Measurements from ENCODE around the gene CHD5. TPM values are rescaled to one million over a fixed set of nuclear protein-coding genes. Genes with fewer than 3 reads are reported as not detected.
"Not testable (repeated sequence)": the region's sequence is repeated elsewhere in the genome, so short reads cannot be mapped to it uniquely, and the experiment has no call there.

The CHD5 gene
- total RNA-seq, result 0.08 TPM

DNA sequence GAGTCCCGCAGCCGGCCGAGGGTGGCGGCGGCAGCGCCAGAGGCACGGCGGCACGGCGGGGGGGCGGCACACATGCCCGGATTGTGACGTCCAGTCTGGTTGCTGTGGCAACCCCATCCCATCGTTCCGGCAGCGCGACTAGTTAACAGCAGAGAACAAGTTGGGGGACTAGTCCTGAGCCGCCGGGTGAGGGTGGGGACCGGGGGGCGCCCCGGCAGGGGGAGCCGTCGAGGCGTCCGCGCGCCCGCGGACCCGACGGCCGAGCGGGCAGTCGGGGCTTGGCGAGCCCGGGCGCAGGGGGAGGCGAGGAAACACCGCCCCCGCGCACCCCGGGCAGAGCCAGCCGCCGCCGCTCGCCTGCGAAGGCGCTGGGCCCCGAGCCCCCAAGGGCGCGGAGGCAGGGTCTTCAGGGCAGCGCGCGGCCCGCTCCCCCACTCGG lies at the start of gene CHD5:
Gene CHD5 (minus strand): TSS at position 54 of the 439 bp plus-strand sequence. CDS start 298 bp downstream, outside the sequence.
- DNase-seq (ENCODE audit: low spot score) (no peak), ATAC-seq (no peak)

DNA sequence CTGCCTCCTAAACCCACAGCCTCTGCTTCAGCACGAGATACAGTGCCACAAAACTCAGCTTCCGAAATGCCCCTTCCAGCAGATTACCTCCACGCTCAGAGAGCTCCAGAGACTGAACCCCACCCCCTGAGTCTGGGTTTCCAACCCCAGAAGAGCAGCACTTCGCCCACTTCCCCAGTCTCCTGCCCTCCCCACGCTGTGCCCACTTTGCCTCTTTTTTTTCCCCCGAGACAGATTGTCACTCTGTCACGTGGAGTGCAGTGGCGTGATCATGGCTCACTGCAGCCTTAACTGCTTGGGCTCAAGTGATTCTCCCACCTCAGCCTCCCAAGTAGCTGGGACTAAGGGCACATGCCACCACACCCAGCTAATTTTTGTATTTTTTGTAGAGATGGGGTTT lies 45.5 kb upstream of the CHD5 start:
- ATAC-seq (no peak), DNase-seq (ENCODE audit: low spot score) (no peak)

DNA sequence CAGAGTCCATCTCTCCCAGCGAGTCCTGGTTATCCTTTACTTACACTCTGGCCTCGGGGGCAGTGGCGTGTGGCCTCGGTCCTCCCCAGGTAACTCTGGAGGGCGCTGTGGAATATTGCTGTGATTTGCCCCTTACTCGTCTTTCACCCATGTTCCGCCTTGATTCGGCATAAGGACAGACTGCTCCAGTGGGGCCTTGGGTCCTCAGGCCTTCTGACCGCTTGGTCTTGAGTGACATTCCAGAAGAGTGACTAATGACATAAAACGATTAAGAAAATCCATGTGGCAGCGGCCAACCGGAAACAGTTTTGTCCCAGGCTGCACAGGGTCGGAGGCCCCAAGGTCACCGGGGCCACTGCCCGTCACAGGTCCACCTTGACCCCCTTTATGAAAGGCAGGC lies 44.6 kb upstream of the CHD5 start:
- peak; percentile 24 for ATAC-seq

DNA sequence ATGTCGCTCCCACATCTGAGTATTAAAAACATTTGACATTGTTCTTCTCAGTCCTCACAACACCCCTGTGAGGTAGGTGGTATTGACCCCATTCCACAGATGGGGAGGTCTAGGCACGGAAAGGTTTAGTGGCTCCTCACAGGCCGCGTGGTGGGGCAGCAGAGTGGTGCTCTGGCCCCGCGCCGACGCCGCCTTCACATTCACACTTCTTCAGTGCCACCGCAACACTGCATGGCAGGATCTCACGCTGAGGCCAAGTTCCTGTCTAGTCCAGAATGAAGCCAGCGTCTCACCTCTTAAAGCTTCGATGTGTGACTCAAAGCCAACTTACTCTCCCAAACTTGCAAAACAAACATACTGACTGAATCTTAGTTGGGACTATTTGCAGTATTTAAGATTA lies 43.5 kb upstream of the CHD5 start:
- DNase-seq (ENCODE audit: low spot score), result no peak
- no peak for ATAC-seq

More for the DNA sequence above, 44.6 kb upstream of the CHD5 start:
- DNase-seq (ENCODE audit: low spot score), result no peak

DNA sequence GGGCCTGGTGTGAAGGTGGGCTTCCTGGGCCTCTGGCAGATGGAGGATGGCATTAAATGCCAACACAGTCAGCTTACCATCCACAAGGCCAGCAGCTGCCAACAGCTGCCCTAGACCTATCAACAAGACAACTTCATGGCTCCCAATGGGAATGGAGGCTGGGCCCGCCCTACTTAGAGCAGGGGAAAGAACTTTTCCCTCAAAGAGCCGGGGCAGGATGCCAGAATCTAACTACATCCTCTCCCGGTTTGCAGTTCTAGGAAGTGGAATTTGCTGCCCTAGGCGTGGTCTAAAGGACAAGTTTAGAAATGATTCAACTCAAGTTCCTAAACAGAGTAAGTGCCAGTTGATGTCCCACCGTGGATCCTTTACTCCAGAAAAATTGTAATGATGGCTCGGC lies 42.5 kb upstream of the CHD5 start:
- DNase-seq (ENCODE audit: low spot score), result no peak
- ATAC-seq, result peak; percentile 28

DNA sequence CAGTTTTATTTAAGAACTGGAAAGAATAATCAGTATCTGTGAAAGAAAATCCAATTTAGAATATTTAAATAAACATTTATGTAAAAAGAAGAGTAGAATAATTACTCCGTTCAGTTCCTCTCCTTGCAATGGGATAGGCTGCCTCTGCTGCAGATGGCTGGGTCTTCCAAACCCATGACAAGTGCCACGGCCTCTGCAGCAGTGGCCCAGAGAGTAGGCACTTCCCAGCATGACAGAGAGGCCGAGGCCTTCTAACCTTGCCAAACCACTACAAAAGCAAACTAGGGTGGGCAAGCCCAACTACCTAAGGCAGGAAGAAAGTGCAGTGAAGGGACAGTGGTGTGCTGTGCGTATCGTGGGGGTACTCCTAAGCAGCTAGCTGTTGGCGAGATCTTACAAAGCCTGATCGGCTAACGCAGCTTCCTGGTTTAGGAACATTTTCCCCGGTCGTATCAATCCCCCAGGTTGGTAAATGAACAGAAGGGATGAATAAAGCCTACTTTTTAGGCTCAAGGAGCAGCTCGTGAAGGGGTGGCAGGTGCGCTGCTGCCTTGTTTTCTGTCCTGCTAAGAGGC lies 41.2 kb upstream of the CHD5 start:
- DNase-seq (ENCODE audit: low spot score) (no peak), ATAC-seq (no peak)

DNA sequence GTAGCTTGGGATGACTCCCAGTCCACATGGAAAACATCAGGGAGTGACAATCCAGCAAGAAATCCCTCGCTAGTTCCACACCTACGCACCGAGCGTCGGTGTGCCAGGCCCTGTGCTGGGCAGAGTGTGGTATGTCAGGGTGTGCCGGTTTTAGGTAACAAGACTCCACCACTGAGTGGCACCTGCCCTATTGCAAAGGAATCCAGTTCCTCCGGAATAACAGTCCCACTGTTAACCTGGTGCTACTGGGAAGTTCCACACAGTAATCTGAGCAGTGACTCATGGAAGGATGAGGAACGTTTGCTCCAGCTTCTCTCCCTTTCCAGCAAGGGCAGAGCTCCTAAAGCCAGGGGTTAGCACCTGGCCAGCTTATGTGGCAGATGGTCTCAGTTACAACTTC lies 40.1 kb upstream of the CHD5 start:
- ATAC-seq (no peak), DNase-seq (ENCODE audit: low spot score) (no peak)

DNA sequence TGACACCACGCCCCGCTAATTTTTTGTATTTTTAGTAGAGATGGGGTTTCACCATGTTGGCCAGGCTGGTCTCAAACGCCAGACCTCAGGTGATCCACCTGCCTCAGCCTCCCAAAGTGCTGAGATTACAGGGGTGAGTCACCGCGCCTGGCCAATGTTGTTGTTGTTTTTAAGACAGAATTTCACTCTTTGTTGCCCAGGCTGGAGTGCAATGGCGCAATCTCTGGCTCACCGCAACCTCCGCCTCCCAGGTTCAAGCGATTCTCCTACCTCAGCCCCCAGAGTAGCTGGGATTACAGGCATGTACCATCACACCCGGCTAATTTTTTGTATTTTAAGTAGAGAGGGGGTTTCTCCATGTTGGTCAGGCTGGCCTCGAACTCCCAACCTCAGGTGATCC lies 39.5 kb upstream of the CHD5 start:
- DNase-seq (ENCODE audit: low spot score); ATAC-seq: not testable (repeated sequence)

DNA sequence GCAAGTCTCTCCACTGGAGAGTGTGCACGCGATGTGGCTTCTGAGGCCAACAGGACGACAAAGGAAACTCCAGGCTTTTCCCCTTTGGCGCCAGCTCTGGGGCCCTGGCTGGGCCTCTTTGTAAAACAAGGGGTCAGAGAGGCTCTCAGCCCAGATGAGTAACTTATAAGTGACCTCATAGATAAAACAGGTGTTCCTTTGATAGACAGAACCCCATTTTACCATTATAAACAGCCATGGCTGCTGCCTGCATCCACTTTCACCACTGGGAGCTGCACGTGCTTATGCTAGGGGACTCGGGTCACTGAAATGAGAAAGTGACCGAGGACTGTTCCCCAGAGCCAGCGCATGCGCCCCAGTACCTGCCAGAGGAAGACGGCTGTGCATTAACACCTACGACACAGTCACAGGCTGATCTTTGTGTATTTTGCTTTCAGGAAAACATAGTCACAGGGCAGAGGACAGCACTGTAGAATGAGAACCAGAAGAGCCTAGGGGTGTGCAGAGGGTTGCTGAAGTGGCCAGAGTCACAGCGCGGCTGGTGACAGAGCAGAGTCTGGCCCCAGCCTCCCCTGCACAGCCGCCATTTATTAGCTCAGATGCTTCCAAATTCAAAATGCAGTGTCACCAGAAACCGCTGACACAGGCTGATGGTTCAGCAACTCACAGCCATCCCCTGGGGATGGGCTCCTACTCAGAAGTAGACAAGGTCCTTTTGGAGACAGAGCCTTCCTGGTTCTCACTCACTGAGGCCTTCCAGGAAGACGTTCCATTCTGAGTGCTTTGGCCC lies 38.4 kb upstream of the CHD5 start:
- DNase-seq (ENCODE audit: low spot score) (no peak), ATAC-seq (no peak)

DNA sequence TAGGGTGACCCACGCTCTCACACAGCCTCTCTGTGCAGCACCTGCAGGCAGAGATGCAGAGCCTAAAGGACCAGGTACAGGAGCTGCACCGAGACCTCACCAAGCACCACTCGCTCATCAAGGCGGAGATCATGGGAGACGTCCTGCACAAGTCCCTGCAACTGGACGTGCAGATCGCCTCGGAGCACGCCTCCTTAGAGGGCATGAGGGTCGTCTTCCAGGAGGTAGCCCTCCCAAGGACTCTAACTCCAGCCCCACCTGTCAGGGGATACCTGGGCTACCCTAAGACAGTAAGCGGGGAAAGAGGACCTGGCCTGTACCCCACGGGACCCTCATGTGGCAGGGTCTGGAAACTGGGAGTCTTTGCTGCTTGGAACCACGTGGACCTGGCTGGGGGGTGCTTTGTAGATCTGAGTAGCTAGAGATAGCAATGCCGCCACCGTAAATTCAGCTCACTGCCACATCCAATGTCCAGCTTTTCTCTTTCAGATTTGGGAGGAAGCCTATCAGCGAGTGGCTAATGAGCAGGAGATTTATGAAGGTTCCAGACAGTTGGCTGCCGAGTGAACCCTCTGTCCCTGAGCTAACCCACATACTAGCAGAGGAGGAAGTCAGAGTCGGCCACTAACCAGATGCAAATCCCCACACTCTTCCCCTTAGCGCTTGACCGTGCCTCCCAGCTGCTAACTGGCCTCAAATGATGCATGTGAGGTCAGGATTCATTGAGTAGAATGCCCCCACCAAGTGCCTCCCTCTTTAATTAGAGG lies 32.3 kb upstream of the CHD5 start:
- DNase-seq (ENCODE audit: low spot score) (no peak), ATAC-seq (no peak)

DNA sequence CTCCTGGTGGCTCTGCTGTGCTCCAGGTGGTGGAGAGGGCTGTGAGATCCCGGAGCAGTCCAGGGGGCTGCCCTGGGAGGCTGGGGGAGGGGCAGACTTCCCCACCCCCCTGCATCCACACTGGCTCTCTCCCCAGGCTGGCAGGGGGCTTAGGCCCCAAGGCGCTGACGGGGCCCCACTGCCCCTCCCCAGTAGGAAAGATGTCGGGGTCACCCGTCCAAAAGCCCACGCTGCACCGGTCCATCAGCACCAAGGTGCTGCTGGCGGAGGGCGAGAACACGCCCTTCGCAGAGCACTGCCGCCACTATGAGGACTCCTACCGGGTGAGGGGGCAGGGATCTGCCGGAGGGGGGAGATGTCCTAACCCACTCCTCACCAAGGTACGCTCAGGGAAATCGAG lies 31.6 kb upstream of the CHD5 start:
- ATAC-seq, result no peak
- DNase-seq (ENCODE audit: low spot score), result no peak

DNA sequence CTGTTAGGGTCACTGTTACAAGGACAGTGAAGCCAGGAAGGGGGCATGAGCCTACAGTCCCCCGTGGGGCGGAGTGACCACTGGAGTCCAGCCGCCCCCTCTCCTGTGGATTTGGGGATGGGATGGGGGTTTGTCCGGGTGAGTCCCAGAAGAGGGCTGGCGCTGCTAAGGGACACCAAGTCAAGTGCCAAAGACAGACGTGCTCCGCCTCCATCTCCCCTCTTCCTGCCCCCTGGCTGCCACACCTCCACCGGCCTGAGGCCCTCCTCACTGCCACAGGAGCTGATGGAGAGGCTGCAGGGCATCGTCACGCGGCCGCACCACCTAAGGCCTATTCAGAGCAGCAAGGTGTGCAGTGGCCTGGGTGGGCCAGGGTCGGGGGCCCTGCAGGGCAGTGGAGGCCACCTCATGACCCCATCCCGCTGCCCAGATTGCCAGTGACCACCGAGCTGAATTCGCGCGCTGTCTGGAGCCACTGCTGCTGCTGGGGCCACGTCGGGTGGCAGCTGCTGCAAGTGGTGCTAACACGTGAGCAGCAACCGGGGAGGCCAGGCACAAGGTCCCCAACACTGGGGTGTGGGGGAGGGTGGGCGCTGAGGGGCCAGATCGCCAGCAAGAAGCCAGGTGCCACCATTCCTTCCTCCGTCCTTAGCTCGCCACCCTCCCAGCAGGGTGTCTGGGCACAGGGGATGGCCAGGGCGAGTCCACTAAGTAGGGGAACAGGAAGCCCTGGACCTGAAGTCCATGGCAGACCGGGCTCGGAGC lies 30.7 kb upstream of the CHD5 start:
- DNase-seq (ENCODE audit: low spot score) (no peak), ATAC-seq (no peak)

DNA sequence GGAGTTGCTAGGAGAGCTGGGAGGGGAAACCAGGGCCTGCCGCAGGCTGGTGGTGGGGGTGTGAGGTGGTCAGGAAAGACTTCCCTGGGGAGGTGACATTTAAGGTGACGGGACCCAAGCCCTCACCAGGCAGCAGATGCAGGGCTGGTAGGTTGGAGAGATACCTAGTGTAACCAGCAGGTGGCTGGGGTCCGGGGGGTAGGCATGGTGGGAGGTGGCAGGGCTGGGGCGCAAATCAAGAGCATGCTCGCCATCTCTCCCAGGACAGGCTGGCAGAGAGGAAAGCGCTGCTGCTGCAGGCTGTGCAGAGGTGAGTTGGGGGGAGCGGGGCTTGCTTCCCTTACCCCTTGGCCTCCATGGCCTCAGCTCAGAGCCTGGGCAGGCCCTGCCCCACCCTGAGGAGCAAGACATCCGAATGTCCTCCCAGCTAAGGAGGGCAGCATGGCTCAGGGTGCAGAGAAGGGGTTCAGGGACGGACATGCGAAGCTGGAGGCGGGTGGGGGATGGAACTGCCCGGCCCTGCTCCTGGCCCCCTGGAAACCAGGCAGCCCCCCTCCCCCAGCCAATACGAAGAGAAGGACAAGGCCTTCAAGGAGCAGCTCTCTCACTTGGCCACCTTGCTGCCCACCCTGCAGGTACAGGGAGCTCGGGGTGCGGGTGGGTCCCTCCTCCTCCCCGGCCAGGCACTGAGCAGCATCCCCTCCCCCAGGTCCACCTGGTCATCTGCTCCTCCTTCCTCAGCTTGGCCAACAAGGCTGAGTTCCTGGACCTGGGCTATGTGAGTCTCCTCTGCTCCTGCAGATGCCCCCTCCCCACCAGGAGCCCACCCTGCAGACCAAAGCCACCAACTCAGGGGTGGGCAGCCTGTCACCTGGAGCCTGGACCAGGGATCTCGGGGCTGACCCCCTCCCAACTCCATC lies 29.8 kb upstream of the CHD5 start:
- no peak for DNase-seq (ENCODE audit: low spot score)
- no peak for ATAC-seq

DNA sequence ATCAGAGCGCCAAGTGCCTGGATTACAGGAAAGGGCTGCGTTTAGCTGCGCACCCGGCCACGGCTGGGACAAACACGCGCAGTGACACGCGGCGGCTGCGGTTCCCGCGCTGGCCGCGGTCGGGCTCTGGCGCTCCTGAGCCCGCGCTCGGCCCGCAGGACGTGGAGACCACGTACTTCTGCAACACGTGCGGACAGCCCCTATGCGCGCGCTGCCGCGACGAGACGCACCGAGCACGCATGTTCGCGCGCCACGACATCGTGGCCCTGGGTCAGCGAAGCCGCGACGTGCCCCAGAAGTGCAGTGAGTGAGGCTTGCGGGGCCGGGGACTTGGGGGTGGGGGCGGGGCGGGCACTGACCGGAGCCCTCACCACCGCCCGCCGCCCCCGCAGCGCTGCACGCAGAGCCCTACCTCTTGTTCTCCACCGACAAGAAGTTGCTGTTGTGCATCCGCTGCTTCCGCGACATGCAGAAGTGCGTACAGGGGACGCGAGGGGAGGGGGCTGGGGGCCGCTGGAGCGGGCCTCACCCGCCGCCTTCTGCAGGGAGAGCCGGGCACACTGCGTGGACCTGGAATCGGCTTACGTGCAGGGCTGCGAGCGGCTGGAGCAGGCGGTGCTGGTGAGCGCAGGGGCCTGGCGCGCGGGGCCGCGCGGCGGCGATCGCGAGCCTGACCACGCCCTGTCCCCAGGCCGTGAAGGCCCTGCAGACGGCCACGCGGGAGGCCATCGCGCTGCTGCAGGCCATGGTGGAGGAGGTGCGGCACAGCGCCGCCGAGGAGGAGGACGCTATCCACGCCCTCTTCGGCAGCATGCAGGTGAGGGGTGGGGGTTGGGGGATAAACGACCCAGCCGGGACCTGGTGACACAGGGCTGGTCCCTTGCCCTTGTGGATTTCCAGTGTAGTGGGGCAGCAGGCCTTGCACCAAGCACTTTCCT lies 28.9 kb upstream of the CHD5 start:
- ATAC-seq (no peak), DNase-seq (ENCODE audit: low spot score) (no peak)

DNA sequence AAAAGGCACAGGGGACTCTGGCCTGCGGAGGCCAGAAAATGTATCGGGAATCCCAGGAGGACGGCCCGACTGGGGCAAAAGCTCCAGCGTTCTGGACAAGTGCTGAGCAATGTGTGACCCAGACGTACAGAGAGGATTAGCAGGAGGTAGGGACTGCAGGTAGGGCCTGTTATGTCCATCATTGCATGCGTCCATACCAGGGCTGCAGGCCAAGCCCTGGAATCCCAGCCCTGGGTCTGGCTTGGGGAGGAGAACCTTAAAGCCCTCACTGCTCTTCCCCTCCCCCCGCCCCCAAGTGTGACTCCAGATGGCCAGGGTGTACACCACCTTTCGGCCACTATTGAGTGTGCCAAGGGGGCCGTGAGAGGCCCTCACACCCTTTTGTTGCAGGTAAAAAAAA lies 27.8 kb upstream of the CHD5 start:
- ATAC-seq (no peak), DNase-seq (ENCODE audit: low spot score) (no peak)

DNA sequence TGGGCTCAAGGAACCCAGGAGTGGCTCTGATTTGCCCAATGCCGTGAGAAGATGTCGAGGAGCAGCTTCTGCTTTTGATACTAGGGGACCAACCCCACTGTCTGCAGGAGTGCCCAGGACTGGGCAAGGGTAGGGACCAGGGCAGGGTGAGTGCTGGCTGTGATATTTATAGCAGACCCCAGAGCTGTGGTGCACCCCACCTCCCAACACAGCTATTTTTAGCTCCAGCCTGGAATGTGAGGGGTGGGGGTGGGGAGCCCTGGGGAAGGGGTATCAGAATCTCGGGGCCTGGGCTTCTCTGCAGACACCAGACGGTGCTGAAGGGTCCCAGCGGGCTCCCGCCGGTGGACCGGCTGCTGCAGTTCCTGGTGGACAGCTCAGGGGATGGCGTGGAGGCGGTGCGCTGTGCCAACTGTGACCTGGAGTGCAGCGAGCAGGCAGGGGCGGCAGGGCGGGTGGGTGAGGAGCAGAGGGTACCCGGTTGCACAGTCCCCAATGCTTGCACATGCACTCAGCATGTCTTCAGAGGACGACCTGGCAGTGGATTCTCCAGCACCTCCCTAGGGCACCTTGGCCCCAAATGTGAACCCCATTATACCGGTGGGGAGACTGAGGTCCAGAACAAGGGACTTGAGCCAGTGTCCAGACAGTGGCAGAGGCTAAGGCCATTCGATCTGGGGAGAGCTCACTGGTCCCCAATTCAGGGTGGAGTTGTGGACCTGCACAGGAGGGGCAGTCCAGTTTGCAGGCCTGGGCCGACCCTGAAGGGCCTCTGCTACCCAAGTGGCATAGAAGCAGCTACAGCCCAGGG lies 27.2 kb upstream of the CHD5 start:
- ATAC-seq (no peak), DNase-seq (ENCODE audit: low spot score) (no peak)

DNA sequence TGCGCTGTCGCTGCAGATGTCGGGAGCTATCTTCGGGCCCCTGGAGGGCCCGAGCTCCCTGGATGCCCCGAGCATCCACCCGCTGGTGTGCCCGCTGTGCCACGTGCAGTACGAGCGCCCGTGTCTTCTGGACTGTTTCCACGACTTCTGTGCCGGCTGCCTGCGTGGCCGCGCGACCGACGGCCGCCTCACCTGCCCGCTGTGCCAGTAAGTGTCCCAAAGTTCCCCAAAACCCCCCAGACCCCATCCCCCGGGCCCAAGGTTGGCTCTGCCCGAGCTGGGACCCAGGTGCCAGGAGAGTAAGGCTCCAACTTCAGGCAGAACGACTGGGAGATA lies 26.4 kb upstream of the CHD5 start:
- no peak for ATAC-seq
- DNase-seq (ENCODE audit: low spot score), result no peak

DNA sequence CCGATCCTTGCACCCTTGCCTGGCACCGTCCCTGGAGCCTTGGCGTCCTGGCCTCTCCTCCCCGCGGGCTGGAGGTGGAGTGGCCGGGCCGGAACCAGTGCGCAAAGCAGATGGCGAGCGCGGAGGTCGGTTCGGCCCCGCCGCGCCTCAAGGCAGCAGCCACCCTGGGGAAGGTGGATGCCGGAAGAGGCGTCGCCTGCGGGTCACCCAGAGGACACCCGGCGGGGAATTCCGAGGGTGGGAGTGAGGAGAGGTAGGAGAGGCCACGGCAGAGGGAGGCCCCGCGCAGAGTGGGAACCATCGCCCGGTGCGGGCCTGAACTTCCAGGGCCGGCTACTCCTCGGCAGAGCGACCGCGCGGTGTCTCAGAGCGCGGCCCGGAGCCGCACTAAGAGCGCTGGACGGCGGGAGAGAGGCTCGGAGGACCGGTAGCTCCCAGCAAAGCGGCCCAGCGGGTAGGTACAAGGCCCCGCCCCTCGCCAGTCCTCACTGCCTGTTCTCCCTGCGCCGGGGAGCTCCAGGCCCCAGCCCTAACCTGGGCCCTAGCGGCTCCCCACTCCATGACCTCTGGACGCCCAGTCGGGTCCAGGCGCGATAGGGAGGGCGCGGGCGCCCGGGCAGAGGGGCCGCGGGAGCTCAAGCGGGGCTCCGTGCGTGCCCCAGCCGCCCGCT lies 25.9 kb upstream of the CHD5 start, which contains the start of gene RNF207:
Gene RNF207 (plus strand): TSS at position 271 of the 671 bp plus-strand sequence. CDS start 417 bp downstream, outside the sequence.
- peak; percentile 79 for DNase-seq (ENCODE audit: low spot score)
- ATAC-seq, result peak; percentile 81
